K562 (cell line): ENCODE measurements around the gene SPON1. TPM values are rescaled to one million over a fixed set of nuclear protein-coding genes. Genes with fewer than 3 reads are reported as not detected.

Experiments used
- ATAC-seq: fragments of 200-7000 bp; cut with Tn5 transposase; 3 replicates; pipeline ENCODE4 v1.9.1; 2020; ENCODE audit warnings: moderate library complexity
- BruUV-seq: library from RNA; stranded (reverse); fragments of 400-500 nt; replicated peaks from 2 replicates; lab custom pipeline; 2021; lab: Mats Ljungman, UMichigan
- CTCF ChIA-PET: fragments of 300-600 bp; formaldehyde crosslinking; extraction: SDS; loops from one replicate; lab custom pipeline; 2021; ENCODE audit warnings: low intra/inter-chr PET ratio; lab: Yijun Ruan, JAX
- POLR2A ChIA-PET: fragments of 300-600, 350-650 bp; sonication (Branson Sonifier 250); formaldehyde crosslinking; extraction: SDS; loops from one replicate; lab custom pipeline; 2021; ENCODE audit warnings: antibody characterized with exemption, inconsistent platforms; lab: Yijun Ruan, JAX
- DNase-seq, 4 experiments: peaks; one replicate each; pipeline versions ENCODE4 v3.0.0 to v3.0.0-alpha.2; 2011 to 2018; ENCODE audit warnings: low spot score in 3 of 4, mixed read lengths in 3 of 4; ENCODE audit errors: extremely low read depth in 1 of 4
- FAIRE-seq: peaks from 2 replicates; lab custom pipeline; 2011; peaks lifted over from hg19 to GRCh38; lab: Jason Lieb, UNC
- H2AFZ ChIP-seq: 2 replicates; pipeline ENCODE4 v1.6.0; 2011; ENCODE audit warnings: low read depth, low read length, control low read depth, inconsistent platforms
- H3K27ac ChIP-seq: fragments of 200-600 bp; 3 replicates; pipeline ENCODE4 v1.8.0; 2011; ENCODE audit warnings: low read depth, mild to moderate bottlenecking, control low read depth, inconsistent platforms, low read length, moderate library complexity, mixed read lengths; ENCODE audit errors: extremely low read depth
- H3K27me3 ChIP-seq, 2 experiments: fragments of 300-600 bp in 1 of 2; 2 replicates in 1 of 2; 3 replicates in 1 of 2; pipeline versions ENCODE4 v1.6.0 to v1.8.0; 2011; ENCODE audit warnings: inconsistent platforms in 2 of 2, low read length in 2 of 2, mild to moderate bottlenecking in 1 of 2, mixed read lengths in 1 of 2, moderate library complexity in 1 of 2; ENCODE audit not compliant: control insufficient read depth in 2 of 2, insufficient read depth in 2 of 2
- H3K36me3 ChIP-seq: fragments of 300-600 bp; 3 replicates; pipeline ENCODE4 v1.8.0; 2011; ENCODE audit warnings: mild to moderate bottlenecking, low read length, inconsistent platforms; ENCODE audit not compliant: control insufficient read depth, insufficient read depth
- H3K4me1 ChIP-seq, 2 experiments: fragments of 200-600 bp in 1 of 2; replicated peaks in 1 of 2; 2 replicates in 1 of 2; 3 replicates in 1 of 2; pipeline versions ENCODE4 v1.5.1 to v1.8.0; 2011; ENCODE audit warnings: inconsistent platforms in 2 of 2, low read length in 2 of 2, mild to moderate bottlenecking in 1 of 2, mixed read lengths in 1 of 2, moderate library complexity in 1 of 2; ENCODE audit not compliant: control insufficient read depth in 2 of 2, insufficient read depth in 2 of 2
- H3K4me2 ChIP-seq: 2 replicates; pipeline ENCODE4 v1.6.1; 2011; ENCODE audit warnings: low read length, control low read depth, inconsistent platforms, mixed read lengths; ENCODE audit not compliant: insufficient read depth
- H3K4me3 ChIP-seq: fragments of 200-600 bp; sonication (generic), shearing (Covaris generic); 2 replicates; pipeline ENCODE4 v1.5.1; 2016; ENCODE audit warnings: control low read depth, inconsistent platforms
- H3K79me2 ChIP-seq: fragments of 200-600 bp; 3 replicates; pipeline ENCODE4 v1.8.0; 2011; ENCODE audit warnings: low read length, inconsistent platforms; ENCODE audit not compliant: control insufficient read depth, insufficient read depth
- H3K9ac ChIP-seq, 2 experiments: 2 replicates each; pipeline versions ENCODE4 v1.6.0 to v1.6.1; 2011; ENCODE audit warnings: low read depth in 2 of 2, low read length in 2 of 2, control low read depth in 1 of 2, inconsistent platforms in 1 of 2, mild to moderate bottlenecking in 1 of 2, mixed read lengths in 1 of 2; ENCODE audit not compliant: insufficient read depth in 1 of 2
- H3K9me1 ChIP-seq: one replicate; pipeline ENCODE4 v1.6.0; 2011; ENCODE audit warnings: inconsistent platforms, mild to moderate bottlenecking, low read length, moderate library complexity; ENCODE audit not compliant: control insufficient read depth, insufficient read depth
- H3K9me3 ChIP-seq: replicated peaks from 2 replicates; pipeline ENCODE4 v1.5.1; 2011; ENCODE audit warnings: low read depth, low read length, inconsistent platforms; ENCODE audit not compliant: control insufficient read depth, insufficient read depth
- H4K20me1 ChIP-seq: replicated peaks from 2 replicates; pipeline ENCODE4 v1.6.1; 2011; ENCODE audit warnings: low read length, inconsistent platforms, mixed read lengths; ENCODE audit not compliant: control insufficient read depth, insufficient read depth
- CEBPB ChIP-seq: fragments of 450-650 bp; IDR thresholded peaks from 2 replicates; pipeline ENCODE4 v1.6.1; 2016; ENCODE audit warnings: missing genetic modification characterization, missing compliant biosample characterization
- ZNF212 ChIP-seq: fragments of 450-650 bp; formaldehyde crosslinking; IDR thresholded peaks from 2 replicates; pipeline ENCODE4 v1.4.0; 2020; ENCODE audit warnings: mild to moderate bottlenecking
- WGBS: fragments of 100-300 bp; shearing (Covaris generic); methylation state at CpG from one replicate; pipeline ENCODE4 v1.1.6; 2016; ENCODE audit warnings: low coverage, mixed read lengths; ENCODE audit not compliant: insufficient coverage; ENCODE audit errors: missing lambda C conversion rate; 5-methylcytosine and 5-hydroxymethylcytosine counted together
- in situ Hi-C: fragments of 300-500 bp; cut with MboI; formaldehyde crosslinking; loops from 4 replicates; pipeline ENCODE4 v1.15.0; 2018; ENCODE audit warnings: inconsistent platforms, mixed read lengths
- intact Hi-C: fragments of 100-400 bp; cut with micrococcal nuclease; formaldehyde crosslinking; loops from 2 replicates; pipeline ENCODE4 v1.14.2; 2022
- polyA plus RNA-seq, 8 experiments: library from polyadenylated mRNA; depleted of rRNA in 4 of 8; stranded (reverse) in 5 of 8; unstranded in 3 of 8; fragments of >200 nt; fragmentation: Nextera tagmentation in 2 of 8; fragmentation: Illumina TruSeq in 1 of 8; extraction: Ambion mirVana in 2 of 8; extraction: Trizol in 1 of 8; gene quantifications; 2 replicates each; pipeline versions ENCODE4 v1.2.1 to v1.2.3, GENCODE V29; 2011 to 2014; ENCODE audit warnings: inconsistent platforms in 1 of 8, missing spikeins in 1 of 8
- total RNA-seq, 7 experiments: library from RNA; depleted of rRNA in 6 of 7; stranded (reverse); fragments of >200 nt in 6 of 7; fragmentation: Illumina TruSeq in 2 of 7; extraction: Trizol in 2 of 7; gene quantifications; 2 replicates each; pipeline versions ENCODE4 v1.2.1 to v1.2.3, GENCODE V29; 2011 to 2021; ENCODE audit warnings: low replicate concordance in 1 of 7
- TF ChIP-seq, protein P1 (sequence below): fragments of 250-450 bp; sonication (Bioruptor Pico); IDR thresholded peaks from 2 replicates; pipeline ENCODE4 v1.9.0; 2021; ENCODE audit warnings: mild to moderate bottlenecking
- TF ChIP-seq, protein P2 (sequence below): fragments of 250-450 bp; sonication (Bioruptor Pico); IDR thresholded peaks from 2 replicates; pipeline ENCODE4 v1.8.0; 2022; ENCODE audit warnings: moderate library complexity, mild to moderate bottlenecking, inconsistent platforms

Gene SPON1
- total and polyA plus RNA-seq, 9 of the 15 experiments (the other 6 are each of a cell fraction or from before 2014, with no cell fraction given) = 0.04 to 0.06 TPM; not detected in 7

DNA sequence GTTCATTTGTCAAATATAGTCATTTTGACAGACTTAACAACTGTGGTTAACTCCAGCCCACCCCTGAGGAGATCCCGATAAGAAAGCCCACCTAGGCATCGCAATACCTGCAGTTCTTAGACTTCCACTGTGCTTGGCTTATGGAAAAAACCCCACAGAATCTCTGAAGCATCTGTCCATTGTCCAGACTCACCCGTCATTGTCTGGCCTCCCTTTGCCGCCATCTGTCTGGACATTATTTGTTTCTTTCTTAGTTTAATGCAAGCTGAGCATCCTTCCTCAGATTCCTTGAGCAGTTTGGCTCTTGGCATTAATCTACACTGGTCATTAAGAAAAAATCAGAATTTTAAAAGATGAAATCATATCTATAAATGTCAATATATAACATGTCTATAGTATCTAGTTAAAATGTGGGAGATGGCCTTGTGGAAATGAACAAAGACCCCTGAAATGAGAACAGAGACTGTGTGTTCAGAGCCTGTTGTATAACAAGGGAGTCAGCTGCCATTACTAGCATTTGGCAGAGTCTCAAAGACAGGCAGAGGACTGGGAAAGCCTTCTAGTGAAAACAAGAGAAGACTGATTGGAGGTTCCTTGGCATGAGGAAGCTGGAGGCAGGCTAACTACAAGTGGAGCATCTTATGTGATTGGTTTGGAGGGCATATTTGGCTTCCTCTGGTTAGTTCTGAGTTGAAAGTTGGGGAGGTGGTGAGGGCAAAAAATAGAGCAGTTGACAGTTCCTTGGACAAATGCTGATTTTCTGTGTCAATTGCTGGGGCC lies 80.4 kb downstream of the SPON1 start:
- Histone ChIP-seq H2AFZ (no peak overlapping the region), H3K4me2 (no peak overlapping the region), H3K9ac (no peak overlapping the region), H4K20me1 (no peaks in the 10 kb centered on the region), H3K79me2 (no peaks in the 10 kb centered on the region), H3K36me3 (no peaks in the 10 kb centered on the region), H3K27ac (no peak overlapping the region), H3K9me1 (no peaks in the 10 kb centered on the region), H3K27me3 (no peaks in the 10 kb centered on the region), H3K4me3 (no peak overlapping the region), H3K4me1 (no peaks in the 10 kb centered on the region), H3K9me3 (no peaks in the 10 kb centered on the region)
- in situ Hi-C loops (no loop called here), intact Hi-C loops (no loop called here)
- no peak for FAIRE-seq
- no peak for TF ChIP-seq CEBPB (tag)
- TF ChIP-seq, protein P1, sequence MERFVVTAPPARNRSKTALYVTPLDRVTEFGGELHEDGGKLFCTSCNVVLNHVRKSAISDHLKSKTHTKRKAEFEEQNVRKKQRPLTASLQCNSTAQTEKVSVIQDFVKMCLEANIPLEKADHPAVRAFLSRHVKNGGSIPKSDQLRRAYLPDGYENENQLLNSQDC (CRISPR knock-in tag) = no peak
- no peak for TF ChIP-seq ZNF212 (CRISPR knock-in tag)
- TF ChIP-seq, protein P2, sequence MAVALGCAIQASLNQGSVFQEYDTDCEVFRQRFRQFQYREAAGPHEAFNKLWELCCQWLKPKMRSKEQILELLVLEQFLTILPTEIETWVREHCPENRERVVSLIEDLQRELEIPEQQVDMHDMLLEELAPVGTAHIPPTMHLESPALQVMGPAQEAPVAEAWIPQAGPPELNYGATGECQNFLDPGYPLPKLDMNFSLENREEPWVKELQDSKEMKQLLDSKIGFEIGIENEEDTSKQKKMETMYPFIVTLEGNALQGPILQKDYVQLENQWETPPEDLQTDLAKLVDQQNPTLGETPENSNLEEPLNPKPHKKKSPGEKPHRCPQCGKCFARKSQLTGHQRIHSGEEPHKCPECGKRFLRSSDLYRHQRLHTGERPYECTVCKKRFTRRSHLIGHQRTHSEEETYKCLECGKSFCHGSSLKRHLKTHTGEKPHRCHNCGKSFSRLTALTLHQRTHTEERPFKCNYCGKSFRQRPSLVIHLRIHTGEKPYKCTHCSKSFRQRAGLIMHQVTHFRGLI = no peak
- no TSS peak for BruUV-seq
- POLR2A ChIA-PET = interaction anchor here (2.3 kb wide), 1 partner anchor 10 kb away, joined by 7 read pairs; no protein-coding TSS in a partner anchor
- no peak for ATAC-seq
- no peak for DNase-seq
- CTCF ChIA-PET = interaction anchor here (0.9 kb wide), 1 partner anchor 271 kb away, joined by 3 read pairs; no protein-coding TSS in a partner anchor
- 3% methylated on average over 4 of the region's 4 CpGs for WGBS
